Panc1 (cell line): Measurements from ENCODE around the gene IL24. TPM values are rescaled to one million over a fixed set of nuclear protein-coding genes. Genes with fewer than 3 reads are reported as not detected.
"Not testable (repeated sequence)": the region's sequence is repeated elsewhere in the genome, so short reads cannot be mapped to it uniquely, and the experiment has no call there.

Experiments
- ATAC-seq: fragments of 200-7000 bp; cut with Tn5 transposase; 2 replicates; pipeline ENCODE4 v1.9.1; 2020; ENCODE audit warnings: mild to moderate bottlenecking, moderate library complexity
- BruUV-seq: library from RNA; stranded (reverse); fragments of 400-500 nt; replicated peaks from 2 replicates; lab custom pipeline; 2021; lab: Mats Ljungman, UMichigan
- CTCF ChIA-PET: fragments of 300-600 bp; sonication (Branson Sonifier 250); formaldehyde crosslinking; loops from one replicate; lab custom pipeline; 2022; ENCODE audit warnings: antibody characterized with exemption; lab: Charles Lee
- POLR2A ChIA-PET: fragments of 300-600 bp; sonication (Branson Sonifier 250); formaldehyde crosslinking; loops from one replicate; lab custom pipeline; 2022; ENCODE audit warnings: antibody characterized with exemption; lab: Charles Lee
- DNase-seq: peaks from one replicate; pipeline ENCODE4 v3.0.0-alpha.2; 2010; ENCODE audit warnings: low read depth, low spot score
- H3K27ac ChIP-seq: 2 replicates; pipeline ENCODE4 v1.5.1; 2011; ENCODE audit warnings: mild to moderate bottlenecking, low read length, inconsistent platforms
- H3K27me3 ChIP-seq: fragments of 200-500 bp; sonication (Bioruptor generic); 2 replicates; pipeline ENCODE4 v1.6.0; 2014; ENCODE audit warnings: low read length, inconsistent platforms; ENCODE audit not compliant: control insufficient read depth, insufficient read depth
- H3K36me3 ChIP-seq: fragments of 200-500 bp; sonication (Bioruptor generic); 2 replicates; pipeline ENCODE4 v1.5.1; 2014; ENCODE audit warnings: inconsistent platforms, mild to moderate bottlenecking, low read length, moderate library complexity; ENCODE audit not compliant: control insufficient read depth, insufficient read depth
- H3K4me1 ChIP-seq: 2 replicates; pipeline ENCODE4 v1.5.1; 2011; ENCODE audit warnings: inconsistent platforms, mild to moderate bottlenecking, low read length, moderate library complexity; ENCODE audit not compliant: control insufficient read depth, insufficient read depth
- H3K4me3 ChIP-seq, 2 experiments: 2 replicates each; pipeline ENCODE4 v1.5.1; 2011 to 2012; ENCODE audit warnings: low read depth in 2 of 2, low read length in 2 of 2, mild to moderate bottlenecking in 2 of 2, inconsistent platforms in 1 of 2, moderate library complexity in 1 of 2
- H3K9me3 ChIP-seq: fragments of 200-500 bp; sonication (Bioruptor generic); 2 replicates; pipeline ENCODE4 v1.5.1; 2014; ENCODE audit warnings: low read depth, mild to moderate bottlenecking, inconsistent platforms, low read length, moderate library complexity; ENCODE audit not compliant: control insufficient read depth, insufficient read depth
- POLR2AphosphoS5 ChIP-seq: IDR thresholded peaks from 2 replicates; pipeline ENCODE4 v1.6.1; 2012; ENCODE audit warnings: mild to moderate bottlenecking, low read depth, low read length, moderate library complexity
- SIN3A ChIP-seq: IDR thresholded peaks from 2 replicates; pipeline ENCODE4 v1.6.1; 2012; ENCODE audit warnings: low read depth, mild to moderate bottlenecking, low read length, moderate library complexity, borderline replicate concordance; ENCODE audit not compliant: insufficient read depth
- TCF7L2 ChIP-seq: IDR thresholded peaks from 2 replicates; pipeline ENCODE4 v1.6.1; 2011; ENCODE audit warnings: mild to moderate bottlenecking, low read depth, low read length, inconsistent platforms
- in situ Hi-C: cut with HindIII; loops from 2 replicates; pipeline ENCODE4 v1.10.0; 2016; ENCODE audit warnings: low sequenced_read_pairs, low pct_unique_long_range_greater_than_20kb
- intact Hi-C: fragments of 100-400 bp; cut with micrococcal nuclease; formaldehyde crosslinking; loops from one replicate; pipeline ENCODE4 v1.10.0; 2022; ENCODE audit not compliant: unreplicated experiment
- total RNA-seq: library from RNA; stranded (reverse); gene quantifications from one replicate; pipeline ENCODE4 v1.2.1, GENCODE V29; 2021; ENCODE audit not compliant: unreplicated experiment
- TF ChIP-seq, protein P1 (sequence below), 2 experiments: IDR thresholded peaks; 2 replicates each; pipeline ENCODE4 v1.6.1; 2011 to 2012; ENCODE audit warnings: low read depth in 2 of 2, control low read depth in 1 of 2, low read length in 1 of 2, mild to moderate bottlenecking in 1 of 2, moderate library complexity in 1 of 2; ENCODE audit not compliant: insufficient read depth in 1 of 2
- TF ChIP-seq, protein P2 (sequence below): fragments of 450-650 bp; IDR thresholded peaks from 2 replicates; pipeline ENCODE4 v1.5.1; 2017; ENCODE audit warnings: mild to moderate bottlenecking

IL24 gene
- total RNA-seq, 1 experiment from 2014 or later: not detected

DNA sequence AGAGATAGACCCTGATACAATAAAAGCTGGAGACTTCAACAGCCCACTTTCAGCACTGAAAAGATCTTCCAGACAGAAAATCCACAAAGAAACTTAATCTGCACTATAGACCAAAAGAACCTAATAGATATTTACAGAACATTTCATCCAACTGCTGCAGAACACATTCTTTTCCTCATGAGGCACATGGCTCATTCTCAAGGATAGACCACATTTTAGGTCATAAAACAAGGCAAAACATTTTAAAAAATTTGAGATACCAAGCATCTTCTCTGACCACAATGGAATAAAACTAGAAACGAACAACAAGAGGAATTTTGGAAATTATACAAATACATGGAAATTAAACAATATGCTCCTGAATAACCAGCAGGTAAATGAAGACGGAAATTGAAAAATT is 46.8 kb upstream of the IL24 start:
- CTCF ChIA-PET: no interaction called here
- Histone ChIP-seq H3K27ac (no peak overlapping the region), H3K36me3 (no peaks in the 10 kb centered on the region), H3K27me3 (peaks cover 14% of the 10 kb centered on the region; the same call in 1 of the 2 replicates), H3K9me3 (no peaks in the 10 kb centered on the region), H3K4me1 (no peaks in the 10 kb centered on the region), H3K4me3 (no peak overlapping the region)
- intact Hi-C loops: loop anchor here (10.0 kb wide), 1 partner anchor 1096 kb away; the partner anchor contains the start of gene NUCKS1
- DNase-seq (no peak), ATAC-seq (no peak)
- no TSS peak for BruUV-seq
- POLR2A ChIA-PET: no interaction called here
- TF ChIP-seq SIN3A: no peak
- TF ChIP-seq POLR2AphosphoS5: no peak
- TF ChIP-seq, protein P1, sequence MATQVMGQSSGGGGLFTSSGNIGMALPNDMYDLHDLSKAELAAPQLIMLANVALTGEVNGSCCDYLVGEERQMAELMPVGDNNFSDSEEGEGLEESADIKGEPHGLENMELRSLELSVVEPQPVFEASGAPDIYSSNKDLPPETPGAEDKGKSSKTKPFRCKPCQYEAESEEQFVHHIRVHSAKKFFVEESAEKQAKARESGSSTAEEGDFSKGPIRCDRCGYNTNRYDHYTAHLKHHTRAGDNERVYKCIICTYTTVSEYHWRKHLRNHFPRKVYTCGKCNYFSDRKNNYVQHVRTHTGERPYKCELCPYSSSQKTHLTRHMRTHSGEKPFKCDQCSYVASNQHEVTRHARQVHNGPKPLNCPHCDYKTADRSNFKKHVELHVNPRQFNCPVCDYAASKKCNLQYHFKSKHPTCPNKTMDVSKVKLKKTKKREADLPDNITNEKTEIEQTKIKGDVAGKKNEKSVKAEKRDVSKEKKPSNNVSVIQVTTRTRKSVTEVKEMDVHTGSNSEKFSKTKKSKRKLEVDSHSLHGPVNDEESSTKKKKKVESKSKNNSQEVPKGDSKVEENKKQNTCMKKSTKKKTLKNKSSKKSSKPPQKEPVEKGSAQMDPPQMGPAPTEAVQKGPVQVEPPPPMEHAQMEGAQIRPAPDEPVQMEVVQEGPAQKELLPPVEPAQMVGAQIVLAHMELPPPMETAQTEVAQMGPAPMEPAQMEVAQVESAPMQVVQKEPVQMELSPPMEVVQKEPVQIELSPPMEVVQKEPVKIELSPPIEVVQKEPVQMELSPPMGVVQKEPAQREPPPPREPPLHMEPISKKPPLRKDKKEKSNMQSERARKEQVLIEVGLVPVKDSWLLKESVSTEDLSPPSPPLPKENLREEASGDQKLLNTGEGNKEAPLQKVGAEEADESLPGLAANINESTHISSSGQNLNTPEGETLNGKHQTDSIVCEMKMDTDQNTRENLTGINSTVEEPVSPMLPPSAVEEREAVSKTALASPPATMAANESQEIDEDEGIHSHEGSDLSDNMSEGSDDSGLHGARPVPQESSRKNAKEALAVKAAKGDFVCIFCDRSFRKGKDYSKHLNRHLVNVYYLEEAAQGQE (IDR thresholded peaks at IDR 0.05; ENCODE audit: insufficient read depth in 1 of 2, low read depth in 2 of 2, low read length in 1 of 2): no peak
- TF ChIP-seq, protein P2, sequence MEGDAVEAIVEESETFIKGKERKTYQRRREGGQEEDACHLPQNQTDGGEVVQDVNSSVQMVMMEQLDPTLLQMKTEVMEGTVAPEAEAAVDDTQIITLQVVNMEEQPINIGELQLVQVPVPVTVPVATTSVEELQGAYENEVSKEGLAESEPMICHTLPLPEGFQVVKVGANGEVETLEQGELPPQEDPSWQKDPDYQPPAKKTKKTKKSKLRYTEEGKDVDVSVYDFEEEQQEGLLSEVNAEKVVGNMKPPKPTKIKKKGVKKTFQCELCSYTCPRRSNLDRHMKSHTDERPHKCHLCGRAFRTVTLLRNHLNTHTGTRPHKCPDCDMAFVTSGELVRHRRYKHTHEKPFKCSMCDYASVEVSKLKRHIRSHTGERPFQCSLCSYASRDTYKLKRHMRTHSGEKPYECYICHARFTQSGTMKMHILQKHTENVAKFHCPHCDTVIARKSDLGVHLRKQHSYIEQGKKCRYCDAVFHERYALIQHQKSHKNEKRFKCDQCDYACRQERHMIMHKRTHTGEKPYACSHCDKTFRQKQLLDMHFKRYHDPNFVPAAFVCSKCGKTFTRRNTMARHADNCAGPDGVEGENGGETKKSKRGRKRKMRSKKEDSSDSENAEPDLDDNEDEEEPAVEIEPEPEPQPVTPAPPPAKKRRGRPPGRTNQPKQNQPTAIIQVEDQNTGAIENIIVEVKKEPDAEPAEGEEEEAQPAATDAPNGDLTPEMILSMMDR: no peak
- no peak for TF ChIP-seq TCF7L2
- in situ Hi-C loops: no loop called here

DNA sequence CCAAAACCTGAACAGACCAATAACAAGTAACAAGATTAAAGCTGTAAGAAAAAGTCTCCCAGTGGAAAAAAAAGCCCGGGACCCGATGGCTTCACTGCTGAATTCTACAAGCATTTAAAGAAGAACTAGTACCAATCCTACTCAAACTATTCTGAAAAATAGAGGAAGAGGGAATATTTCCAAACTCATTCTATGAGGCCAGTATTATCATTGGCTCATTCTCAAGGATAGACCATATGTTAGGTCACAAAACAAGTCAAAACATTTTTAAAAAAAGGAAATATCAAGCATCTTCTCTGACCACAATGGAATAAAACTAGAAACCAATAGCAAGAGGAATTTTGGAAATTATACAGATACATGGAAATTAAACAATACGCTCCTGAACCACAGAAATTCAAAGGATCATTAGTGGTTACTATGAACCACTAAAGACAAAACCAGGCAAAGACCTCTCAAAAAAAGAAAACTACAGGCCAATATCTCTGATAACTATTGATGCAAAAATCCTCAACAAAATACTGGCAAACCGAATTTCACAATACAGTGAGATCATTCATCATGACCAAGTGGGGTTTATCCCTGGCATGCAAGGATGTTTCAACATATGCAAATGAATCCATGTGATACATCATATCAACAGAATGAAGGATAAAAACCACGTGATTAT is 45.8 kb upstream of the IL24 start:
- in situ Hi-C loops: no loop called here
- no peaks in the 10 kb centered on the region for H3K4me1 ChIP-seq
- ChIA-PET POLR2A (no interaction called here), CTCF (no interaction called here)
- H3K27ac ChIP-seq: no peak overlapping the region
- no TSS peak for BruUV-seq
- intact Hi-C loops: loop anchor here (10.0 kb wide), 1 partner anchor 1097 kb away; the partner anchor contains the start of gene NUCKS1
- DNase-seq: no peak
- H3K4me3 ChIP-seq: no peak overlapping the region
- TF ChIP-seq TCF7L2 (no peak), POLR2AphosphoS5 (no peak), SIN3A (no peak)
- TF ChIP-seq, protein P2: no peak
- TF ChIP-seq, protein P1 (IDR thresholded peaks at IDR 0.05; ENCODE audit: insufficient read depth in 1 of 2, low read depth in 2 of 2, low read length in 1 of 2): no peak
- no peak for ATAC-seq
- no peaks in the 10 kb centered on the region for H3K9me3 ChIP-seq
- peaks cover 14% of the 10 kb centered on the region; the same call in 1 of the 2 replicates for H3K27me3 ChIP-seq
- H3K36me3 ChIP-seq: no peaks in the 10 kb centered on the region

DNA sequence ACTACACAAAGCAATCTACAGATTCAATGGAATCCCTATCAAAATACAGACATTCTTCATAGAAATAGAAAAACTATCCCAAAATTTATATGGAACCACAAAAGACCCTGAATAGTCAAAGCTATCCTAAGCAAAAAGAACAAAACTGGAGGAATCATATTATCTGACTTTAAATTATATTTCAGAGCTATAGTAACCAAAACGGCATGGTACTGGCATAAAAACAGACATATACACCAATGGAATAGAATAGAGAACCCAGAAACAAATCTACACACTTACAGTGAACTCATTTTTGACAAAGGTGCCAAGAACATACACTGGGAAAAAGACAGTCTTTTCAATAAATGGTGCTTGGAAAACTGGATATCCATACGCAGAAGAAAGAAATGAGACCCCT is 44.6 kb upstream of the IL24 start:
- H3K4me3 ChIP-seq, H3K4me1 ChIP-seq, POLR2A ChIA-PET, CTCF ChIA-PET, BruUV-seq, H3K27ac ChIP-seq, H3K9me3 ChIP-seq, ATAC-seq, DNase-seq, H3K36me3 ChIP-seq, in situ Hi-C loops: not testable (repeated sequence)
- H3K27me3 ChIP-seq: peaks cover 14% of the 10 kb centered on the region; the same call in 1 of the 2 replicates
- intact Hi-C loops: loop anchor here (10.0 kb wide), 1 partner anchor 1098 kb away; the partner anchor contains the start of gene NUCKS1
